Left ventricle myocardium inferior (tissue), 1 donor: Measurements from ENCODE around the gene ADCY3. TPM values are rescaled to one million over a fixed set of nuclear protein-coding genes. Genes with fewer than 3 reads are reported as not detected.

ENCODE experiments used
- DNase-seq: peaks from one replicate; pipeline ENCODE4 v3.0.0-alpha.2; 2020
- H3K27ac ChIP-seq: fragments of 200-600 bp; replicated peaks from 2 replicates; pipeline ENCODE4 v1.8.0; 2021
- H3K27me3 ChIP-seq: fragments of 200-600 bp; 2 replicates; pipeline ENCODE4 v1.8.0; 2021; ENCODE audit warnings: low read depth
- H3K36me3 ChIP-seq: fragments of 200-600 bp; 2 replicates; pipeline ENCODE4 v1.8.0; 2021
- H3K4me1 ChIP-seq: fragments of 200-600 bp; 2 replicates; pipeline ENCODE4 v1.8.0; 2021
- H3K4me3 ChIP-seq: fragments of 200-600 bp; 2 replicates; pipeline ENCODE4 v1.8.0; 2021; ENCODE audit warnings: mild to moderate bottlenecking, moderate library complexity
- H3K9me3 ChIP-seq: fragments of 200-600 bp; replicated peaks from 2 replicates; pipeline ENCODE4 v1.8.0; 2021
- intact Hi-C: fragments of 100-400 bp; cut with micrococcal nuclease; formaldehyde crosslinking; loops from one replicate; pipeline ENCODE4 v1.11.0; 2022
- total RNA-seq: library from RNA; stranded (reverse); fragmentation: NEBNext Ultra II Directional; extraction: Animal tissue kit (Norgen Biotek cat#: 25700); gene quantifications from one replicate; pipeline ENCODE4 v1.2.1, GENCODE V29; 2021
- TF ChIP-seq, protein P1 (sequence below): fragments of 200-600 bp; IDR thresholded peaks from 2 replicates; pipeline ENCODE4 v1.8.0; 2021; ENCODE audit warnings: antibody characterized with exemption, mild to moderate bottlenecking, borderline replicate concordance
- donor health status: DM: no; HTN: yes; CAD: no; lungs with severe emphysema.

The ADCY3 gene
- total RNA-seq, 1 donor from 2014 or later, result 12.8 TPM

DNA sequence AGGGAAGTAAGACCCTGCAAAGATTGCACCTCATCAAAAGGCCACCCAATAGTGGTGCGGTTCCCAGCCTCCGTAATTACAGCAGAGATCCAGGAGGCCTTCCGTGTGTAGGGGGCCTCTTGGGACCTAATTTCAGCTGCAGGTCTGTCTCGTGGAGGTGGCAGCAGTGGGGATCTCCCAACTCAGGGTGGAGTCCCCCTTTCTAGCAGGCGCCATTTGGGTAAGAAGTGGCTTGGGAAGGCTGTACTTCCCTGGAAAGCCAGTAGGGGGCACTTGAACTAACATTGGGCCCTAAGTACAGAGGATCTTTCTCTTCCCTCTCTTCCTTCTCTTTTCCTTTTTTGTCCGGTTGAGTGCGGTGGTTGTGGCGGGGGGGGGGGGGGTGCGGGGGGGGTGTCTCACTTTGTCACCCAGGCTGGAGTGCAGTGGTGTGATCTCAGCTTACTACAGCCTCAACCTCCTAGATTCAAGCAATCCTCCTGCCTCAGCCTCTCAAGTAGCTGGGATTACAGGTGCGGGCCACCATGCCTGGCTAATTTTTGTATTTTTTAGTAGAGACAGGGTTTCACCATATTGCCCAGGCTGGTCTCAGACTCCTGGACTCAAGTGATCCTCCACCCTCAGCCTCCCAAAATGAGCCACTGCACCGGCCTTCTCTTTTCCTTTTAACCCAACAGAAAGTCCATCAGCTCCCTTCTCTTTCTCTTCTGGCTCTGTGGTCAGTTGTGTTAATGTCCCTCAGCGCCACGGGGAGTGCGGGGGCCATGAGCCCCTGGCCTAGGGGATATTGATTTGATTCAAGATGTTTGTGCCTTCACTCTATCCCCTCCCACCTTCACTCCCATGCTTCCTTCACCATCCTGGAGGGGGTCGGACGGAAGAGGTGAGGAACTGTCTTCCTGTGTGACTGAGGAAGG is 94.8 kb downstream of the ADCY3 start:
- no peaks in the 10 kb centered on the region for H3K9me3 ChIP-seq
- H3K4me1 ChIP-seq, result peaks cover 15% of the 10 kb centered on the region
- DNase-seq, result no peak
- intact Hi-C loops, result loop anchor here (5.0 kb wide), 1 partner anchor 418 kb away; no protein-coding TSS in a partner anchor
- TF ChIP-seq, protein P1, sequence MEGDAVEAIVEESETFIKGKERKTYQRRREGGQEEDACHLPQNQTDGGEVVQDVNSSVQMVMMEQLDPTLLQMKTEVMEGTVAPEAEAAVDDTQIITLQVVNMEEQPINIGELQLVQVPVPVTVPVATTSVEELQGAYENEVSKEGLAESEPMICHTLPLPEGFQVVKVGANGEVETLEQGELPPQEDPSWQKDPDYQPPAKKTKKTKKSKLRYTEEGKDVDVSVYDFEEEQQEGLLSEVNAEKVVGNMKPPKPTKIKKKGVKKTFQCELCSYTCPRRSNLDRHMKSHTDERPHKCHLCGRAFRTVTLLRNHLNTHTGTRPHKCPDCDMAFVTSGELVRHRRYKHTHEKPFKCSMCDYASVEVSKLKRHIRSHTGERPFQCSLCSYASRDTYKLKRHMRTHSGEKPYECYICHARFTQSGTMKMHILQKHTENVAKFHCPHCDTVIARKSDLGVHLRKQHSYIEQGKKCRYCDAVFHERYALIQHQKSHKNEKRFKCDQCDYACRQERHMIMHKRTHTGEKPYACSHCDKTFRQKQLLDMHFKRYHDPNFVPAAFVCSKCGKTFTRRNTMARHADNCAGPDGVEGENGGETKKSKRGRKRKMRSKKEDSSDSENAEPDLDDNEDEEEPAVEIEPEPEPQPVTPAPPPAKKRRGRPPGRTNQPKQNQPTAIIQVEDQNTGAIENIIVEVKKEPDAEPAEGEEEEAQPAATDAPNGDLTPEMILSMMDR, result peak; percentile 48
- no peak overlapping the region for H3K27ac ChIP-seq
- no peak overlapping the region for H3K4me3 ChIP-seq
- H3K36me3 ChIP-seq, result peaks cover 16% of the 10 kb centered on the region
- H3K27me3 ChIP-seq, result no peaks in the 10 kb centered on the region

GRCh38 chr2:24824071-24824588 is 95.9 kb downstream of the ADCY3 start:
- Histone ChIP-seq H3K36me3 (peaks cover 26% of the 10 kb centered on the region), H3K9me3 (no peaks in the 10 kb centered on the region), H3K4me3 (no peak overlapping the region), H3K27ac (no peak overlapping the region), H3K27me3 (no peaks in the 10 kb centered on the region), H3K4me1 (peaks cover 18% of the 10 kb centered on the region)
- no peak for DNase-seq
- TF ChIP-seq, protein P1, result no peak
- intact Hi-C loops, result no loop called here

GRCh38 chr2:24822049-24822706 is 97.9 kb downstream of the ADCY3 start:
- Histone ChIP-seq H3K27me3 (no peaks in the 10 kb centered on the region), H3K4me3 (no peak overlapping the region), H3K36me3 (peaks cover 26% of the 10 kb centered on the region), H3K27ac (no peak overlapping the region), H3K9me3 (no peaks in the 10 kb centered on the region), H3K4me1 (peaks cover 15% of the 10 kb centered on the region)
- intact Hi-C loops, result no loop called here
- DNase-seq, result no peak
- TF ChIP-seq, protein P1, result no peak

- Histone ChIP-seq H3K27me3 (no peaks in the 10 kb centered on the region), H3K9me3 (no peaks in the 10 kb centered on the region), H3K4me3 (no peak overlapping the region), H3K36me3 (peaks cover 26% of the 10 kb centered on the region), H3K4me1 (peaks cover 11% of the 10 kb centered on the region), H3K27ac (no peak overlapping the region)
- TF ChIP-seq, protein P1, result no peak
- no peak for DNase-seq
- intact Hi-C loops, result no loop called here
Observed at GRCh38 chr2:24821433-24821891, 98.6 kb downstream of the ADCY3 start.

GRCh38 chr2:24820598-24821432 is 99.2 kb downstream of the ADCY3 start:
- peak; percentile 12 for DNase-seq
- Histone ChIP-seq H3K27ac (no peak overlapping the region), H3K36me3 (peaks cover 26% of the 10 kb centered on the region), H3K27me3 (no peaks in the 10 kb centered on the region), H3K4me1 (peaks cover 11% of the 10 kb centered on the region), H3K9me3 (no peaks in the 10 kb centered on the region), H3K4me3 (no peak overlapping the region)
- intact Hi-C loops, result no loop called here
- TF ChIP-seq, protein P1, result no peak
